ENCODE measurements around the gene ZRANB1.

The ZRANB1 gene

DNA sequence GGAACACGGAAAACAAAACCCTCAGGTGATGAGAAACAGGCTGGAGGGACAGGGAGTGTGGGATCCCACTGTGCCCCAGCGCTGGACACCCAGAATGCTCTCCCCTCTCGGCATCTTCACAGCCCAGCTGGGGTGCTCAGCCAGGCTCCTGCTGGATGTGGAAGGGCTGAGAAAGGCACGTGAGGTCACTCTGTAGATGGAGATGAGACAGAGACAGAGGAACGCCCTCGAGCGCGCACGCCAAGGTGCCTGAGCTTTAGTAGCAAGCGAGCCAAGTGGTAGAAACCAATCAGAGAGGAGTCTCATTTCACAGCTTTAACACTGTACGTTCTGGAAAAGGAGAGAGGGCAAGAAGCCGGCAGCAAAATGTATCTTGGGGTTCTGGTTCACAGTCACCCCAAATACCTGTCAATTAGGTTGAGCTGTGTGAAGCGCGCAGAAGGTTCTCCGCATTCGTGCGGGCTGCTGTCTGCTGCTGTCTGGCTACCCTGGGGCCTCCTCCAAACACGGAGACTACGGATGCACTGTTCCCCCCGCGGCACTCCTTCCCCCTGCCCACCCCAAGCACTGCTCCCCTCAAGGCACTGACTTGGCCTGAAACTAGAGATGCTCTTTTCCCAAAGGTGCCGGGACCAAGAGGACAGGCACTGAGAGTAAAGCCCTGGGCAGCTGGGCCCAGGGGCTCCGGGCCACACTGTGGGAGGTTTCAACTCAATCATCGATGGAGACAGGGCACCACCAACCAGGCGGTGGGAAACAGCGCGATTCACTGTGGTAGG is 91.4 kb downstream of the ZRANB1 start:
- no peak for ATAC-seq
- TF ChIP-seq ARNTL (CRISPR knock-in tag; IDR thresholded peaks at IDR 0.05; ENCODE audit: borderline replicate concordance, low read depth), result no peak
- no peak for TF ChIP-seq ZNF8 (CRISPR knock-in tag; IDR thresholded peaks at IDR 0.05)
- no peak for TF ChIP-seq ZNF565 (CRISPR knock-in tag; conservative IDR thresholded peaks at IDR 0.05; ENCODE audit: low read depth)
- no peak for TF ChIP-seq BACH2 (CRISPR knock-in tag; IDR thresholded peaks at IDR 0.05; ENCODE audit: borderline replicate concordance)
- TF ChIP-seq OSR1 (CRISPR knock-in tag; IDR thresholded peaks at IDR 0.05), result no peak
- TF ChIP-seq SNAI2 (CRISPR knock-in tag; IDR thresholded peaks at IDR 0.05), result no peak
- TF ChIP-seq, protein P1, sequence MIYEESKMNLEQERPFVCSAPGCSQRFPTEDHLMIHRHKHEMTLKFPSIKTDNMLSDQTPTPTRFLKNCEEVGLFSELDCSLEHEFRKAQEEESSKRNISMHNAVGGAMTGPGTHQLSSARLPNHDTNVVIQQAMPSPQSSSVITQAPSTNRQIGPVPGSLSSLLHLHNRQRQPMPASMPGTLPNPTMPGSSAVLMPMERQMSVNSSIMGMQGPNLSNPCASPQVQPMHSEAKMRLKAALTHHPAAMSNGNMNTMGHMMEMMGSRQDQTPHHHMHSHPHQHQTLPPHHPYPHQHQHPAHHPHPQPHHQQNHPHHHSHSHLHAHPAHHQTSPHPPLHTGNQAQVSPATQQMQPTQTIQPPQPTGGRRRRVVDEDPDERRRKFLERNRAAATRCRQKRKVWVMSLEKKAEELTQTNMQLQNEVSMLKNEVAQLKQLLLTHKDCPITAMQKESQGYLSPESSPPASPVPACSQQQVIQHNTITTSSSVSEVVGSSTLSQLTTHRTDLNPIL (CRISPR knock-in tag; IDR thresholded peaks at IDR 0.05; ENCODE audit: low read depth), result no peak
- TF ChIP-seq CSDC2 (CRISPR knock-in tag; IDR thresholded peaks at IDR 0.05), result no peak
- TF ChIP-seq ZFP3 (CRISPR knock-in tag; IDR thresholded peaks at IDR 0.05), result no peak
- TF ChIP-seq, protein P2, sequence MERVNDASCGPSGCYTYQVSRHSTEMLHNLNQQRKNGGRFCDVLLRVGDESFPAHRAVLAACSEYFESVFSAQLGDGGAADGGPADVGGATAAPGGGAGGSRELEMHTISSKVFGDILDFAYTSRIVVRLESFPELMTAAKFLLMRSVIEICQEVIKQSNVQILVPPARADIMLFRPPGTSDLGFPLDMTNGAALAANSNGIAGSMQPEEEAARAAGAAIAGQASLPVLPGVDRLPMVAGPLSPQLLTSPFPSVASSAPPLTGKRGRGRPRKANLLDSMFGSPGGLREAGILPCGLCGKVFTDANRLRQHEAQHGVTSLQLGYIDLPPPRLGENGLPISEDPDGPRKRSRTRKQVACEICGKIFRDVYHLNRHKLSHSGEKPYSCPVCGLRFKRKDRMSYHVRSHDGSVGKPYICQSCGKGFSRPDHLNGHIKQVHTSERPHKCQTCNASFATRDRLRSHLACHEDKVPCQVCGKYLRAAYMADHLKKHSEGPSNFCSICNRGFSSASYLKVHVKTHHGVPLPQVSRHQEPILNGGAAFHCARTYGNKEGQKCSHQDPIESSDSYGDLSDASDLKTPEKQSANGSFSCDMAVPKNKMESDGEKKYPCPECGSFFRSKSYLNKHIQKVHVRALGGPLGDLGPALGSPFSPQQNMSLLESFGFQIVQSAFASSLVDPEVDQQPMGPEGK (CRISPR knock-in tag; IDR thresholded peaks at IDR 0.05; ENCODE audit: borderline replicate concordance), result no peak
- TF ChIP-seq, protein P3, sequence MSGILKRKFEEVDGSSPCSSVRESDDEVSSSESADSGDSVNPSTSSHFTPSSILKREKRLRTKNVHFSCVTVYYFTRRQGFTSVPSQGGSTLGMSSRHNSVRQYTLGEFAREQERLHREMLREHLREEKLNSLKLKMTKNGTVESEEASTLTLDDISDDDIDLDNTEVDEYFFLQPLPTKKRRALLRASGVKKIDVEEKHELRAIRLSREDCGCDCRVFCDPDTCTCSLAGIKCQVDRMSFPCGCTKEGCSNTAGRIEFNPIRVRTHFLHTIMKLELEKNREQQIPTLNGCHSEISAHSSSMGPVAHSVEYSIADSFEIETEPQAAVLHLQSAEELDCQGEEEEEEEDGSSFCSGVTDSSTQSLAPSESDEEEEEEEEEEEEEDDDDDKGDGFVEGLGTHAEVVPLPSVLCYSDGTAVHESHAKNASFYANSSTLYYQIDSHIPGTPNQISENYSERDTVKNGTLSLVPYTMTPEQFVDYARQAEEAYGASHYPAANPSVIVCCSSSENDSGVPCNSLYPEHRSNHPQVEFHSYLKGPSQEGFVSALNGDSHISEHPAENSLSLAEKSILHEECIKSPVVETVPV (CRISPR knock-in tag; IDR thresholded peaks at IDR 0.05), result no peak
- TF ChIP-seq TOX (CRISPR knock-in tag; IDR thresholded peaks at IDR 0.05; ENCODE audit: borderline replicate concordance), result no peak
- no peak for TF ChIP-seq ZNF70 (CRISPR knock-in tag; IDR thresholded peaks at IDR 0.05)
- no peak for TF ChIP-seq ESRRG (CRISPR knock-in tag; IDR thresholded peaks at IDR 0.05)
- no peak for TF ChIP-seq PPARA (CRISPR knock-in tag; IDR thresholded peaks at IDR 0.05; ENCODE audit: borderline replicate concordance)
- TF ChIP-seq GLIS3 (CRISPR knock-in tag; IDR thresholded peaks at IDR 0.05), result no peak

DNA sequence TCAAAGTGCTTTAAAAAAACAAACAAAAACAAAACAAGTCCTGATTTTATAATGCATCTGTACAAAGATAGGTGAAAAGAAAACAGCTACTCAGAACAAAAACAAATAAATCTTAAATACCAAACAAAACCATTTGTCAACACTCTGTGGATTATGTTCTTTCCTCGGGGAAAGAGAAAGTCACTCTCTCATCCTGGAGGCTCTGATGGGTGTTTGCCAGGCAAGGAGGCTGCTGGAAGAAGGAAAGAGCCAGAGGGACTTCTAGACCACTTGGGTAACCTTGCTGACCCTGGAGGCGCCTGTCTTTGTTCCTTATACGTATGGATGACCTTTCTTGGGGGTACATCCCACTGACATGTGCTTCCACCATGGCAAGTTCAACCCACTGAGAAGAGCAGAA is 92.8 kb downstream of the ZRANB1 start:
- no peak for ATAC-seq
- TF ChIP-seq ZC3H10 (CRISPR knock-in tag; IDR thresholded peaks at IDR 0.05), result no peak
- TF ChIP-seq, protein P4, sequence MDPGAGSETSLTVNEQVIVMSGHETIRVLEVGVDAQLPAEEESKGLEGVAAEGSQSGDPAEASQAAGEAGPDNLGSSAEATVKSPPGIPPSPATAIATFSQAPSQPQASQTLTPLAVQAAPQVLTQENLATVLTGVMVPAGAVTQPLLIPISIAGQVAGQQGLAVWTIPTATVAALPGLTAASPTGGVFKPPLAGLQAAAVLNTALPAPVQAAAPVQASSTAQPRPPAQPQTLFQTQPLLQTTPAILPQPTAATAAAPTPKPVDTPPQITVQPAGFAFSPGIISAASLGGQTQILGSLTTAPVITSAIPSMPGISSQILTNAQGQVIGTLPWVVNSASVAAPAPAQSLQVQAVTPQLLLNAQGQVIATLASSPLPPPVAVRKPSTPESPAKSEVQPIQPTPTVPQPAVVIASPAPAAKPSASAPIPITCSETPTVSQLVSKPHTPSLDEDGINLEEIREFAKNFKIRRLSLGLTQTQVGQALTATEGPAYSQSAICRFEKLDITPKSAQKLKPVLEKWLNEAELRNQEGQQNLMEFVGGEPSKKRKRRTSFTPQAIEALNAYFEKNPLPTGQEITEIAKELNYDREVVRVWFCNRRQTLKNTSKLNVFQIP (CRISPR knock-in tag; IDR thresholded peaks at IDR 0.05; ENCODE audit: borderline replicate concordance, low read depth), result no peak
- TF ChIP-seq, protein P2 (CRISPR knock-in tag; IDR thresholded peaks at IDR 0.05; ENCODE audit: borderline replicate concordance), result no peak

DNA sequence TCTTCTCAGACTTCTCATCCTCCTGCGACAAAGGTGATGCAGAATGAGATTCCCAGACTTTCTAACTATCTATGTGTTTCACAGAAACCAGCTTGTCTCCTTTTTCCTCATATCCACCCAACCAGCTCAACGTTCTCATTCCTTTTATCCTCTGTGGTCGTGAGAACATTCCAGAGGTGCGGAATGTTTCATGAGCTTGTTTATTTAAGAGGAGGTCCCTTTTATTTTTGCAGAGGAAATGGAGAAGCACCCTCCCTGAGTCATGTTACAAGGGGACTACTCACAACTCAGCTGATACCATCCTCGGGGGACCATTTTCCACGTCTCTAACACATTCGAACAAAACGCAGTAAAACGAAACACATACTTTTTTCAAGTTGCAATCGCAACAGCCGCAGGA is 93.2 kb downstream of the ZRANB1 start:
- peak; percentile 44 for ATAC-seq
- TF ChIP-seq BACH2 (CRISPR knock-in tag; IDR thresholded peaks at IDR 0.05; ENCODE audit: borderline replicate concordance) (no peak), TCF4 (CRISPR knock-in tag; IDR thresholded peaks at IDR 0.05; ENCODE audit: borderline replicate concordance) (no peak), ZNF8 (CRISPR knock-in tag; IDR thresholded peaks at IDR 0.05) (no peak), ESRRG (CRISPR knock-in tag; IDR thresholded peaks at IDR 0.05) (no peak), ZFP30 (CRISPR knock-in tag; IDR thresholded peaks at IDR 0.05) (no peak), ARNTL (CRISPR knock-in tag; IDR thresholded peaks at IDR 0.05; ENCODE audit: borderline replicate concordance, low read depth) (no peak), ZNF70 (CRISPR knock-in tag; IDR thresholded peaks at IDR 0.05) (no peak), PPARA (CRISPR knock-in tag; IDR thresholded peaks at IDR 0.05; ENCODE audit: borderline replicate concordance) (no peak), SNAI2 (CRISPR knock-in tag; IDR thresholded peaks at IDR 0.05) (no peak)
- TF ChIP-seq, protein P5, sequence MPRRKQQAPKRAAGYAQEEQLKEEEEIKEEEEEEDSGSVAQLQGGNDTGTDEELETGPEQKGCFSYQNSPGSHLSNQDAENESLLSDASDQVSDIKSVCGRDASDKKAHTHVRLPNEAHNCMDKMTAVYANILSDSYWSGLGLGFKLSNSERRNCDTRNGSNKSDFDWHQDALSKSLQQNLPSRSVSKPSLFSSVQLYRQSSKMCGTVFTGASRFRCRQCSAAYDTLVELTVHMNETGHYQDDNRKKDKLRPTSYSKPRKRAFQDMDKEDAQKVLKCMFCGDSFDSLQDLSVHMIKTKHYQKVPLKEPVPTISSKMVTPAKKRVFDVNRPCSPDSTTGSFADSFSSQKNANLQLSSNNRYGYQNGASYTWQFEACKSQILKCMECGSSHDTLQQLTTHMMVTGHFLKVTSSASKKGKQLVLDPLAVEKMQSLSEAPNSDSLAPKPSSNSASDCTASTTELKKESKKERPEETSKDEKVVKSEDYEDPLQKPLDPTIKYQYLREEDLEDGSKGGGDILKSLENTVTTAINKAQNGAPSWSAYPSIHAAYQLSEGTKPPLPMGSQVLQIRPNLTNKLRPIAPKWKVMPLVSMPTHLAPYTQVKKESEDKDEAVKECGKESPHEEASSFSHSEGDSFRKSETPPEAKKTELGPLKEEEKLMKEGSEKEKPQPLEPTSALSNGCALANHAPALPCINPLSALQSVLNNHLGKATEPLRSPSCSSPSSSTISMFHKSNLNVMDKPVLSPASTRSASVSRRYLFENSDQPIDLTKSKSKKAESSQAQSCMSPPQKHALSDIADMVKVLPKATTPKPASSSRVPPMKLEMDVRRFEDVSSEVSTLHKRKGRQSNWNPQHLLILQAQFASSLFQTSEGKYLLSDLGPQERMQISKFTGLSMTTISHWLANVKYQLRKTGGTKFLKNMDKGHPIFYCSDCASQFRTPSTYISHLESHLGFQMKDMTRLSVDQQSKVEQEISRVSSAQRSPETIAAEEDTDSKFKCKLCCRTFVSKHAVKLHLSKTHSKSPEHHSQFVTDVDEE (CRISPR knock-in tag; IDR thresholded peaks at IDR 0.05), result no peak
- TF ChIP-seq, protein P2 (CRISPR knock-in tag; IDR thresholded peaks at IDR 0.05; ENCODE audit: borderline replicate concordance), result no peak

All from SK-N-SH treated with all-trans-retinoic acid at 6 μM for 48 hours (cell line).